PFSK-1 (cell line): Measurements from ENCODE around the gene KAT2B.

Source experiments
- FOXP2 ChIP-seq: optimal IDR thresholded peaks from 2 replicates; pipeline ENCODE3; 2011; ENCODE audit warnings: borderline replicate concordance, control low read depth, inconsistent platforms; ENCODE audit not compliant: insufficient read depth; ENCODE audit errors: extremely low read length, extremely low read depth
- POLR2AphosphoS5 ChIP-seq: IDR thresholded peaks from 2 replicates; pipeline ENCODE4 v1.6.1; 2012; ENCODE audit warnings: low read depth, mild to moderate bottlenecking, control low read depth, low read length, moderate library complexity
- REST ChIP-seq, 2 experiments: IDR thresholded peaks; 2 replicates each; pipeline versions ENCODE4 v1.6.1 to v1.8.0; 2011 to 2012; ENCODE audit warnings: low read depth in 2 of 2, low read length in 2 of 2, control low read depth in 1 of 2, inconsistent platforms in 1 of 2, mild to moderate bottlenecking in 1 of 2, moderate library complexity in 1 of 2; ENCODE audit not compliant: insufficient read depth in 1 of 2
- SIN3A ChIP-seq: IDR thresholded peaks from 2 replicates; pipeline ENCODE4 v1.6.1; 2012; ENCODE audit warnings: mild to moderate bottlenecking, low read length, moderate library complexity, borderline replicate concordance; ENCODE audit not compliant: insufficient read depth
- TAF1 ChIP-seq: IDR thresholded peaks from 2 replicates; pipeline ENCODE4 v1.6.1; 2012; ENCODE audit warnings: low read length, control low read depth, borderline replicate concordance; ENCODE audit not compliant: insufficient read depth

KAT2B gene

GRCh38 chr3:20095470-20095869 lies 55.2 kb downstream of the KAT2B start:
- TF ChIP-seq POLR2AphosphoS5 (no peak), FOXP2 (no peak), TAF1 (no peak), REST (IDR thresholded peaks at IDR 0.05; ENCODE audit: insufficient read depth in 1 of 2, low read depth in 2 of 2, low read length in 2 of 2) (no peak), SIN3A (no peak)

- TF ChIP-seq SIN3A: no peak
- no peak for TF ChIP-seq POLR2AphosphoS5
- TF ChIP-seq TAF1: no peak
- TF ChIP-seq REST (IDR thresholded peaks at IDR 0.05; ENCODE audit: insufficient read depth in 1 of 2, low read depth in 2 of 2, low read length in 2 of 2): no peak
- no peak for TF ChIP-seq FOXP2
Observed at GRCh38 chr3:20096135-20096685, 56.0 kb downstream of the KAT2B start.

- TF ChIP-seq SIN3A (no peak), POLR2AphosphoS5 (no peak), TAF1 (no peak), REST (IDR thresholded peaks at IDR 0.05; ENCODE audit: insufficient read depth in 1 of 2, low read depth in 2 of 2, low read length in 2 of 2) (no peak), FOXP2 (no peak)
Observed at GRCh38 chr3:20097015-20097414, 56.8 kb downstream of the KAT2B start.

GRCh38 chr3:20099060-20099459 lies 58.8 kb downstream of the KAT2B start:
- TF ChIP-seq POLR2AphosphoS5 (no peak), SIN3A (no peak), TAF1 (no peak), REST (IDR thresholded peaks at IDR 0.05; ENCODE audit: insufficient read depth in 1 of 2, low read depth in 2 of 2, low read length in 2 of 2) (no peak), FOXP2 (no peak)

DNA sequence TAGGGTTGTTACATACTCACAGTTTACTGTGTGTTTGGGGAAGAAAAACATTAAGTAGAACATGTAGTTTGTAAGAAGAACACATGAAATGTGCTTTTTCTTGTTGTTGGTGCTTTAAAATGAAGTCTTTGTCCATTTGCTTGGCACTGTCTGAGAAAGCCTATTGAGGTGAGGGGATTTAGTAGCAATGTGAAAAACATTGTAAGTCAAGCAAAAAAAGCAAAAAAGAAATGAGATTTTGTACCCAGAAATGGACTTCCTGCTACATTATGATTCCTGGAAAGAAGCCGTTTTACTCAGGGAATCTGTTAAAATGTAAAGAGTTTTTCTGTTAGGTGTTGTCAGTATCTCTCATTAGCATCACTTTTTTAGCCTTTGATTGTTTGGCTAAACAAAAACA lies 59.9 kb downstream of the KAT2B start:
- TF ChIP-seq REST (IDR thresholded peaks at IDR 0.05; ENCODE audit: insufficient read depth in 1 of 2, low read depth in 2 of 2, low read length in 2 of 2) (no peak), TAF1 (no peak), POLR2AphosphoS5 (no peak), SIN3A (no peak), FOXP2 (no peak)
